GM12873 (cell line): ENCODE results near the gene DUS1L.

Source experiments
- CTCF ChIP-seq: IDR thresholded peaks from 2 replicates; pipeline ENCODE4 v1.5.1; 2012; ENCODE audit warnings: low read depth, mild to moderate bottlenecking, moderate library complexity, low read length, control low read depth; ENCODE audit not compliant: insufficient read depth; ENCODE audit errors: missing control alignments

Gene DUS1L

GRCh38 chr17:82020572-82021106, 45.0 kb downstream of the DUS1L start:
- no peak for TF ChIP-seq CTCF

- TF ChIP-seq CTCF: peak; percentile 93
These were observed 45.7 kb downstream of the DUS1L start for GRCh38 chr17:82019690-82020571.

GRCh38 chr17:82018989-82019689, 46.5 kb downstream of the DUS1L start:
- no peak for TF ChIP-seq CTCF

GRCh38 chr17:82018152-82018988, 47.2 kb downstream of the DUS1L start:
- no peak for TF ChIP-seq CTCF

- TF ChIP-seq CTCF: no peak
These were observed 47.9 kb downstream of the DUS1L start for GRCh38 chr17:82017612-82018151.

GRCh38 chr17:82016875-82017459, 48.6 kb downstream of the DUS1L start:
- no peak for TF ChIP-seq CTCF
